Ishikawa (cell line): ENCODE results near the gene LRRC19.

Experiments
- CEBPB ChIP-seq: IDR thresholded peaks from 2 replicates; pipeline ENCODE4 v1.6.1; 2012
- CREB1 ChIP-seq: IDR thresholded peaks from 2 replicates; pipeline ENCODE4 v1.6.1; 2012; ENCODE audit warnings: low read depth
- EGR1 ChIP-seq: IDR thresholded peaks from 2 replicates; pipeline ENCODE4 v1.6.1; 2012
- EP300 ChIP-seq: IDR thresholded peaks from 2 replicates; pipeline ENCODE4 v1.6.1; 2012; ENCODE audit warnings: borderline replicate concordance
- FOXM1 ChIP-seq: IDR thresholded peaks from 2 replicates; pipeline ENCODE4 v1.6.1; 2012; ENCODE audit warnings: low read depth, borderline replicate concordance
- NFIC ChIP-seq: IDR thresholded peaks from 2 replicates; pipeline ENCODE4 v1.6.1; 2012
- RAD21 ChIP-seq: IDR thresholded peaks from 2 replicates; pipeline ENCODE4 v1.6.1; 2012; ENCODE audit warnings: low read depth
- TAF1 ChIP-seq: IDR thresholded peaks from 2 replicates; pipeline ENCODE4 v1.6.1; 2012; ENCODE audit warnings: low read depth, mild to moderate bottlenecking
- TCF12 ChIP-seq: IDR thresholded peaks from 2 replicates; pipeline ENCODE4 v1.6.1; 2012; ENCODE audit warnings: low read depth
- TEAD4 ChIP-seq: IDR thresholded peaks from 2 replicates; pipeline ENCODE4 v1.6.1; 2012
- USF1 ChIP-seq: IDR thresholded peaks from 2 replicates; pipeline ENCODE4 v1.6.1; 2012
- YY1 ChIP-seq: IDR thresholded peaks from 2 replicates; pipeline ENCODE4 v1.6.1; 2012; ENCODE audit warnings: low read depth
- ZBTB7A ChIP-seq: IDR thresholded peaks from 2 replicates; pipeline ENCODE4 v1.6.1; 2012; ENCODE audit warnings: low read depth
- TF ChIP-seq, protein P1 (sequence below): IDR thresholded peaks from 2 replicates; pipeline ENCODE4 v1.6.1; 2012
- TF ChIP-seq, protein P2 (sequence below): IDR thresholded peaks from 2 replicates; pipeline ENCODE4 v1.6.1; 2012; ENCODE audit warnings: low read depth, mild to moderate bottlenecking

LRRC19 gene

GRCh38 chr9:26975728-26976707 is 29.5 kb downstream of the LRRC19 start:
- TF ChIP-seq USF1 (no peak), RAD21 (peak; percentile 61)

DNA sequence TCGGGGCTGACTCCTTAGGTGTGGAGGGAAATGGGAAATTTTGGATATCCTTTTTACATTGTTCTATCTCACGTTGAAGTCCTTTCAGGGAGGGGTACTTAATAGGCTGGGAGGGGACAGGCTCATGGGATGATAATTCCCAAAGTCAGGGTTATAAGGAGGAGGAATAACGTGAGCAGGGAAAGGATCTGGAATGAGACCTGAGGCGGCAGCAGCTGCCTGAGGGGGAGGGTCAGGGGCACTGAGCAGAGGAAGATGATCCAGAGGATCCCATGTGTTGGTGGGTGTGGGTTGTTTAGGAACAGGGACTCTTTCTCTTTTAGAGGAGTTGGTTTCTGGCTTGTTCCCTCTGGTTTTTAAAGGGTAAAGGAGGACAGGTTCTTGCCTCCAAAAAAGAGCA is 30.5 kb downstream of the LRRC19 start:
- TF ChIP-seq TAF1 (no peak), EGR1 (no peak), ZBTB7A (no peak), USF1 (no peak), EP300 (no peak), TEAD4 (no peak), CREB1 (no peak), YY1 (no peak), NFIC (no peak), RAD21 (no peak)
- TF ChIP-seq, protein P1, sequence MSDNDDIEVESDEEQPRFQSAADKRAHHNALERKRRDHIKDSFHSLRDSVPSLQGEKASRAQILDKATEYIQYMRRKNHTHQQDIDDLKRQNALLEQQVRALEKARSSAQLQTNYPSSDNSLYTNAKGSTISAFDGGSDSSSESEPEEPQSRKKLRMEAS, result no peak
- TF ChIP-seq, protein P2, sequence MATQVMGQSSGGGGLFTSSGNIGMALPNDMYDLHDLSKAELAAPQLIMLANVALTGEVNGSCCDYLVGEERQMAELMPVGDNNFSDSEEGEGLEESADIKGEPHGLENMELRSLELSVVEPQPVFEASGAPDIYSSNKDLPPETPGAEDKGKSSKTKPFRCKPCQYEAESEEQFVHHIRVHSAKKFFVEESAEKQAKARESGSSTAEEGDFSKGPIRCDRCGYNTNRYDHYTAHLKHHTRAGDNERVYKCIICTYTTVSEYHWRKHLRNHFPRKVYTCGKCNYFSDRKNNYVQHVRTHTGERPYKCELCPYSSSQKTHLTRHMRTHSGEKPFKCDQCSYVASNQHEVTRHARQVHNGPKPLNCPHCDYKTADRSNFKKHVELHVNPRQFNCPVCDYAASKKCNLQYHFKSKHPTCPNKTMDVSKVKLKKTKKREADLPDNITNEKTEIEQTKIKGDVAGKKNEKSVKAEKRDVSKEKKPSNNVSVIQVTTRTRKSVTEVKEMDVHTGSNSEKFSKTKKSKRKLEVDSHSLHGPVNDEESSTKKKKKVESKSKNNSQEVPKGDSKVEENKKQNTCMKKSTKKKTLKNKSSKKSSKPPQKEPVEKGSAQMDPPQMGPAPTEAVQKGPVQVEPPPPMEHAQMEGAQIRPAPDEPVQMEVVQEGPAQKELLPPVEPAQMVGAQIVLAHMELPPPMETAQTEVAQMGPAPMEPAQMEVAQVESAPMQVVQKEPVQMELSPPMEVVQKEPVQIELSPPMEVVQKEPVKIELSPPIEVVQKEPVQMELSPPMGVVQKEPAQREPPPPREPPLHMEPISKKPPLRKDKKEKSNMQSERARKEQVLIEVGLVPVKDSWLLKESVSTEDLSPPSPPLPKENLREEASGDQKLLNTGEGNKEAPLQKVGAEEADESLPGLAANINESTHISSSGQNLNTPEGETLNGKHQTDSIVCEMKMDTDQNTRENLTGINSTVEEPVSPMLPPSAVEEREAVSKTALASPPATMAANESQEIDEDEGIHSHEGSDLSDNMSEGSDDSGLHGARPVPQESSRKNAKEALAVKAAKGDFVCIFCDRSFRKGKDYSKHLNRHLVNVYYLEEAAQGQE, result no peak

DNA sequence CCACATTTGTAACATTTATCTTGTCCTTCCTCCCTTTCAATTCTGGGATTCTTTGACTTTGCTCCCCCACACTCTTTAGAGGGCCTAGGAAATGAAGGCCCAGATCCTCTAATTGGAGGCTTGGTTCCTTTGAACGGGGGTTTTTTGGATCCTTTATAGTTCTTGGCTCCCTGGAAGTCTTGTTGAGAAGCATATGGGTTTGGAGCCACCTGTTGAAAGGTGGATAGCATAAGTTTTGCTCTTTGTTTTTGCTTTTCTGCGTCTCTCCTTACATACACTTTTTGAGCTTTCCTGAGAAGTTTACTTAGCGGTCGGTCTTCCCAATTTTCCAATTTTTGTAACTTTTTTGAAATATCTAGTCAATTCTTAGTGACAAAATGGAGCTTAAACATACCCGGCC is 31.5 kb downstream of the LRRC19 start:
- TF ChIP-seq USF1 (no peak), RAD21 (no peak)

DNA sequence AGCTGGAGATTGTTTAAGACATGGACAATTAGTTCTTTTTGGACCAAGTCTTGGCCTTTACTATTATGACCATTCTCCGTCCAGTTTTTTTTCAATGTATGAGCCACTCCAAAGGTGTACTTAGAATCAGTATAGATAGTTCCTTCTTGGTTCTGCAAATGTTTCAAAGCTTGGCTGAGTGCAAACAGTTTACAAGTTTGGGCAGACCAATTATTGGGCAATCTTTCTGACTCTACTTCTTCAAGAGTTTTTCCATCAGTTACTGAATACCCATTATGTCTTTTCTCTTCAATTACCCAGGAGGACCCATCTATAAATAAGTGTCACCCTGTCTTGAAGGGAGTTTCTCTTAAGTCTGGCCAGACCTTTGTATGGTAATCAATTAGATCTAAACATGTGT is 33.8 kb downstream of the LRRC19 start:
- TF ChIP-seq, protein P1, result no peak
- TF ChIP-seq TEAD4 (no peak), CEBPB (no peak), ZBTB7A (no peak), YY1 (no peak), CREB1 (no peak), EGR1 (no peak), USF1 (no peak), NFIC (no peak), FOXM1 (no peak), RAD21 (no peak)
- TF ChIP-seq, protein P2, result no peak

DNA sequence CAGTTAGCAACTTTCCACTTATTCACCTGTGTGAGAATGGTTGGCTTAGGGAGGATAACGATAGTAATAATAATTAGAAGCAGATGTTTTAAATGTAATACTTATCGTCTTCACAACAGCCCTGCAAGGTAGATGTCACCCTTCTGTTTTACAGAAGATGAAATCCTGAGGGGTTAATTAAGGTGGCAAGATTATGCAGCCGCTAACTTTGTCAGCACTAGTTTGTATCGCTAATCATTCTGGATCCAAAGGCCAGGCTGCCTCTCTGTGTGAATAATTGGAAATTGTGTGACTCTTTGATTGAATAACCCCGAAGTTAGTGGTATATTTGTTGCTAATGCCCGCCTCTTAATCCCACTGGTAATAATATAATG is 48.6 kb downstream of the LRRC19 start:
- TF ChIP-seq TCF12 (no peak), EGR1 (no peak), CREB1 (no peak), TEAD4 (no peak), ZBTB7A (no peak), FOXM1 (no peak), RAD21 (no peak), USF1 (no peak), YY1 (no peak), CEBPB (no peak), EP300 (no peak), TAF1 (no peak), NFIC (no peak)
- TF ChIP-seq, protein P1, result no peak
- TF ChIP-seq, protein P2, result no peak
